ENCODE data around the gene TEAD4. TPM values are rescaled to one million over a fixed set of nuclear protein-coding genes. Genes with fewer than 3 reads are reported as not detected.

The TEAD4 gene
- total RNA-seq, 1 donor: 15.2 TPM

GRCh38 chr12:3035815-3036702 is 76.9 kb downstream of the TEAD4 start:
- Histone ChIP-seq H3K4me3 (ENCODE audit: insufficient read depth, low read length) (no peak overlapping the region), H2AFZ (ENCODE audit: low read length) (no peak overlapping the region), H3K36me3 (ENCODE audit: insufficient read depth, low read length) (peaks cover 49% of the 10 kb centered on the region), H3K27ac (ENCODE audit: low read depth, low read length) (no peak overlapping the region), H4K20me1 (ENCODE audit: insufficient read depth, low read length) (peaks cover 9% of the 10 kb centered on the region), H3K79me2 (ENCODE audit: insufficient read depth, low read length) (no peaks in the 10 kb centered on the region), H3K27me3 (ENCODE audit: insufficient read depth, low read length) (no peaks in the 10 kb centered on the region), H3K9me3 (ENCODE audit: low read depth, low read length) (no peaks in the 10 kb centered on the region), H3K4me1 (ENCODE audit: insufficient read depth, low read length) (peaks cover 10% of the 10 kb centered on the region), H3K4me2 (ENCODE audit: insufficient read depth, low read length) (no peak overlapping the region)
- peak; percentile 84 for DNase-seq (ENCODE audit: insufficient read length, low spot score, missing footprints)
- TF ChIP-seq CTCF (IDR thresholded peaks at IDR 0.05; ENCODE audit: extremely low read depth, low read depth, low read length): peak; percentile 55

- no peaks in the 10 kb centered on the region for H3K9me3 ChIP-seq (ENCODE audit: low read depth, low read length)
- H2AFZ ChIP-seq (ENCODE audit: low read length): no peak overlapping the region
- H3K79me2 ChIP-seq (ENCODE audit: insufficient read depth, low read length): no peaks in the 10 kb centered on the region
- no peaks in the 10 kb centered on the region for H3K27me3 ChIP-seq (ENCODE audit: insufficient read depth, low read length)
- H3K4me1 ChIP-seq (ENCODE audit: insufficient read depth, low read length): peaks cover 4% of the 10 kb centered on the region
- H3K36me3 ChIP-seq (ENCODE audit: insufficient read depth, low read length): peaks cover 48% of the 10 kb centered on the region
- DNase-seq (ENCODE audit: insufficient read length, low spot score, missing footprints): peak; percentile 55
- TF ChIP-seq CTCF (IDR thresholded peaks at IDR 0.05; ENCODE audit: extremely low read depth, low read depth, low read length): no peak
- no peak overlapping the region for H3K27ac ChIP-seq (ENCODE audit: low read depth, low read length)
- no peak overlapping the region for H3K4me2 ChIP-seq (ENCODE audit: insufficient read depth, low read length)
- H3K4me3 ChIP-seq (ENCODE audit: insufficient read depth, low read length): no peak overlapping the region
- H4K20me1 ChIP-seq (ENCODE audit: insufficient read depth, low read length): peaks cover 16% of the 10 kb centered on the region
Observed at GRCh38 chr12:3036901-3037600, 77.9 kb downstream of the TEAD4 start.

- H3K27me3 ChIP-seq (ENCODE audit: insufficient read depth, low read length): no peaks in the 10 kb centered on the region
- no peak overlapping the region for H3K4me3 ChIP-seq (ENCODE audit: insufficient read depth, low read length)
- H3K9me3 ChIP-seq (ENCODE audit: low read depth, low read length): no peaks in the 10 kb centered on the region
- TF ChIP-seq CTCF (IDR thresholded peaks at IDR 0.05; ENCODE audit: extremely low read depth, low read depth, low read length): no peak
- peaks cover 16% of the 10 kb centered on the region for H4K20me1 ChIP-seq (ENCODE audit: insufficient read depth, low read length)
- peak; percentile 79 for DNase-seq (ENCODE audit: insufficient read length, low spot score, missing footprints)
- no peak overlapping the region for H3K27ac ChIP-seq (ENCODE audit: low read depth, low read length)
- peaks cover 47% of the 10 kb centered on the region for H3K36me3 ChIP-seq (ENCODE audit: insufficient read depth, low read length)
- H3K4me1 ChIP-seq (ENCODE audit: insufficient read depth, low read length): peaks cover 4% of the 10 kb centered on the region
- no peaks in the 10 kb centered on the region for H3K79me2 ChIP-seq (ENCODE audit: insufficient read depth, low read length)
- no peak overlapping the region for H3K4me2 ChIP-seq (ENCODE audit: insufficient read depth, low read length)
- H2AFZ ChIP-seq (ENCODE audit: low read length): no peak overlapping the region
Observed at GRCh38 chr12:3038166-3038565, 79.0 kb downstream of the TEAD4 start.

Data from osteoblast (primary cell).